ENCODE measurements around the gene EYA2. TPM values are rescaled to one million over a fixed set of nuclear protein-coding genes. Genes with fewer than 3 reads are reported as not detected.

The EYA2 gene
- total and polyA plus RNA-seq, 2 of the 4 experiments (the other 2 are of a cell fraction): 2.3 to 5.4 TPM

- Histone ChIP-seq H4K20me1 (ENCODE audit: insufficient read depth, low read length) (no peaks in the 10 kb centered on the region), H2AK9ac (replicated peaks; ENCODE audit: low read depth, low read length, poor library complexity) (no peak overlapping the region), H3K56ac (ENCODE audit: extremely low read depth, insufficient read depth, low read length) (no peak overlapping the region), H2AFZ (replicated peaks; ENCODE audit: low read length, poor library complexity) (no peak overlapping the region), H4K91ac (ENCODE audit: insufficient read depth, low read depth, low read length) (no peak overlapping the region), H3K36me3 (ENCODE audit: control insufficient read depth, insufficient read depth, low read length) (no peaks in the 10 kb centered on the region), H2AK5ac (ENCODE audit: low read depth, low read length) (no peak overlapping the region), H3K9ac (ENCODE audit: low read depth, low read length) (no peak overlapping the region), H2BK5ac (ENCODE audit: low read depth, low read length, poor library complexity, severe bottlenecking) (no peak overlapping the region), H3K14ac (replicated peaks; ENCODE audit: low read depth, low read length) (no peak overlapping the region), H3K4me1 (ENCODE audit: control insufficient read depth, insufficient read depth, low read length) (peaks cover 6% of the 10 kb centered on the region; the same call in 1 of the 2 replicates), H4K5ac (ENCODE audit: low read depth, low read length) (no peak overlapping the region), H3K9me3 (ENCODE audit: control insufficient read depth, insufficient read depth, low read length) (peaks cover 10% of the 10 kb centered on the region; the same call in 1 of the 2 replicates), H2BK120ac (ENCODE audit: low read depth, low read length) (no peak overlapping the region), H3K23ac (ENCODE audit: low read depth, low read length) (no peak overlapping the region), H3K27me3 (ENCODE audit: control insufficient read depth, insufficient read depth, low read length) (no peaks in the 10 kb centered on the region), H3K79me1 (ENCODE audit: low read depth in 1 of 2, low read length in 2 of 2) (no peaks in the 10 kb centered on the region), H3K9me1 (ENCODE audit: insufficient read depth, low read length) (no peaks in the 10 kb centered on the region; the same call in 1 of the 2 replicates), H3K4me3 (ENCODE audit: insufficient read depth, low read depth, low read length) (no peak overlapping the region), H3K18ac (ENCODE audit: low read depth, low read length) (no peak overlapping the region), H2BK15ac (ENCODE audit: low read depth, low read length) (no peak overlapping the region), H2BK20ac (ENCODE audit: low read depth, low read length) (no peak overlapping the region), H3K4me2 (ENCODE audit: low read depth, low read length) (no peak overlapping the region), H3K4ac (ENCODE audit: low read depth, low read length) (no peak overlapping the region), H4K8ac (ENCODE audit: low read depth in 2 of 2, low read length in 2 of 2) (no peak overlapping the region), H3K27ac (ENCODE audit: insufficient read depth, low read length) (no peak overlapping the region)
- in situ Hi-C loops (cut with MboI; ENCODE audit: low sequenced_read_pairs) (no loop called here), intact Hi-C loops (cut with micrococcal nuclease) (no loop called here), dilution Hi-C loops (cut with HindIII; ENCODE audit: low sequenced_read_pairs, unreplicated experiment) (no loop called here)
- no peak for TF ChIP-seq NFE2L2 (IDR thresholded peaks at IDR 0.05; ENCODE audit: low read depth, low read length)
- no peak for TF ChIP-seq RCOR1 (IDR thresholded peaks at IDR 0.05; ENCODE audit: insufficient replicate concordance, low read length)
- no peak for TF ChIP-seq USF2 (IDR thresholded peaks at IDR 0.05; ENCODE audit: low read depth, low read length)
- no peak for TF ChIP-seq RAD21 (IDR thresholded peaks at IDR 0.05; ENCODE audit: low read length)
- no peak for TF ChIP-seq POLR2A (IDR thresholded peaks at IDR 0.05; ENCODE audit: low read depth, low read length)
- TF ChIP-seq FOS (IDR thresholded peaks at IDR 0.05; ENCODE audit: low read depth, low read length): no peak
- no peak for TF ChIP-seq CTCF (conservative IDR thresholded peaks at IDR 0.05; ENCODE audit: low read depth, low read length)
- TF ChIP-seq BHLHE40 (IDR thresholded peaks at IDR 0.05; ENCODE audit: low read depth, low read length): no peak
- TF ChIP-seq MAZ (IDR thresholded peaks at IDR 0.05; ENCODE audit: borderline replicate concordance, low read depth, low read length): no peak
- TF ChIP-seq SMC3 (IDR thresholded peaks at IDR 0.05; ENCODE audit: low read depth, low read length): no peak
- TF ChIP-seq CEBPB (IDR thresholded peaks at IDR 0.05; ENCODE audit: low read depth, low read length): no peak
- no peak for ATAC-seq (ENCODE audit: low read depth)
- no TSS peak for BruUV-seq (replicated peaks)
- no CpG with 5 or more reads among the region's 4 CpGs for WGBS, 2 experiments (ENCODE audit: extremely low coverage in 2 of 2, insufficient read length in 1 of 2)
- ChIA-PET CTCF (no interaction called here), POLR2A (ENCODE audit: unreplicated experiment) (no interaction called here)
- DNase-seq: no peak
These were observed 146.8 kb downstream of the EYA2 start for GRCh38 chr20:47041396-47041899.

All from IMR-90 (cell line).